OCI-M1 (cell line): ENCODE measurements around the gene TTLL12.

ENCODE experiments used
- DNase-seq: peaks from one replicate; lab custom pipeline; 2025; lab: John Stamatoyannopoulos, UW

The TTLL12 gene

GRCh38 chr22:43128116-43128515 is 58.8 kb downstream of the TTLL12 start:
- no peak for DNase-seq

GRCh38 chr22:43127166-43127908 is 59.6 kb downstream of the TTLL12 start:
- no peak for DNase-seq

GRCh38 chr22:43126501-43127165 is 60.3 kb downstream of the TTLL12 start:
- no peak for DNase-seq

GRCh38 chr22:43118953-43119458 is 67.9 kb downstream of the TTLL12 start:
- DNase-seq, result no peak

- no peak for DNase-seq
Measured at GRCh38 chr22:43118024-43118849, 68.7 kb downstream of the TTLL12 start.

- DNase-seq, result no peak
Measured at GRCh38 chr22:43116932-43117331, 70.0 kb downstream of the TTLL12 start.
